ENCODE measurements around the gene ANTXRL. TPM values are rescaled to one million over a fixed set of nuclear protein-coding genes. Genes with fewer than 3 reads are reported as not detected.
A peak's percentile ranks its signal among the peaks of the same experiment; 100 is the strongest.

The ANTXRL gene
- total RNA-seq, 4 donors from 2014 or later, result not detected

DNA sequence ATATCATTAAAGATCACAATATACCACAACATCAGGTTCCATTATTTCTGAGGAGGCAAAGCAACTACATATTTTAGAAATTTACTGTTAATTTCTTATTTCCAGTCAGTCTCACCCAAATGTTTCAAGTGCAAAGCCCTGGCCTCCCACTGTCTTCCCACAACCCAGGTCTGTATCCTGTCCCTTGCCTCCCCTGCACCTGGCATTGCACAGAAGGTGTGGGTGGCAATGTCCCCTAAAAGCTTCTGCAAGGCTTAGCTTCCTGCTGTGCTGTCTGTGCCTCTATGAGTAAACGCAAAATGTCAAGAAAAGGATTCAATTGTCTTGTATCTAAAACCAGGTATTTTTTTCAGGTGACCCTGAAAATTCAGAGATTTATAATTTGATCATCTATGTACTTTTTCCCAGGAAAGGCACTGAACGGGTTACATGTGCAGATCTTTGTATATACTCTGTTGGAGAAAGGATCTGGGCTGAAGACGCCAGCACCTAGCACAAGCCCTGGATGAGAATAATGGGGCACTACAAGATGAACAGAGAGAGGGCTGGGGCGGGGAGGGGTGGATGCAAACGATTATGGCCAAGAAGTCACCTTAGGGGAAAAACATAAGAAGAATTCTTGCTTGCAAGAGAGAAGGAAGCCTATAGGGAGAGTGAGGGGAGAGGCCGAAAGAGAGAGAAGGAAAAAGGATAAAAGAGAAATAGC lies 3.1 kb upstream of the ANTXRL start:
- TF ChIP-seq, protein P1, sequence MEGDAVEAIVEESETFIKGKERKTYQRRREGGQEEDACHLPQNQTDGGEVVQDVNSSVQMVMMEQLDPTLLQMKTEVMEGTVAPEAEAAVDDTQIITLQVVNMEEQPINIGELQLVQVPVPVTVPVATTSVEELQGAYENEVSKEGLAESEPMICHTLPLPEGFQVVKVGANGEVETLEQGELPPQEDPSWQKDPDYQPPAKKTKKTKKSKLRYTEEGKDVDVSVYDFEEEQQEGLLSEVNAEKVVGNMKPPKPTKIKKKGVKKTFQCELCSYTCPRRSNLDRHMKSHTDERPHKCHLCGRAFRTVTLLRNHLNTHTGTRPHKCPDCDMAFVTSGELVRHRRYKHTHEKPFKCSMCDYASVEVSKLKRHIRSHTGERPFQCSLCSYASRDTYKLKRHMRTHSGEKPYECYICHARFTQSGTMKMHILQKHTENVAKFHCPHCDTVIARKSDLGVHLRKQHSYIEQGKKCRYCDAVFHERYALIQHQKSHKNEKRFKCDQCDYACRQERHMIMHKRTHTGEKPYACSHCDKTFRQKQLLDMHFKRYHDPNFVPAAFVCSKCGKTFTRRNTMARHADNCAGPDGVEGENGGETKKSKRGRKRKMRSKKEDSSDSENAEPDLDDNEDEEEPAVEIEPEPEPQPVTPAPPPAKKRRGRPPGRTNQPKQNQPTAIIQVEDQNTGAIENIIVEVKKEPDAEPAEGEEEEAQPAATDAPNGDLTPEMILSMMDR (IDR thresholded peaks at IDR 0.05), result no peak
- TF ChIP-seq POLR2A (IDR thresholded peaks at IDR 0.05), result no peak
- intact Hi-C loops (cut with DNase I), result loop anchor here (5.0 kb wide), 1 partner anchor 1099 kb away; the partner anchor contains the start of gene ZNF488
- DNase-seq, result no peak
- no peaks in the 10 kb centered on the region for H3K9me3 ChIP-seq
- H3K36me3 ChIP-seq, result no peaks in the 10 kb centered on the region
- H3K4me3 ChIP-seq, result peak overlapping the region; percentile 61 to 93 (median 70)
- H3K27ac ChIP-seq, result peak overlapping the region in 3 of 4 donors; percentile 84 to 90 (median 88)
- peaks cover 18 to 32% (median 21%) of the 10 kb centered on the region in 3 donors for H3K4me1 ChIP-seq
- 36 to 40% methylated on average over 6 of the region's 6 CpGs for WGBS, 2 donors
- H3K27me3 ChIP-seq, result peaks cover 0 to 7% (median 0%) of the 10 kb centered on the region in 4 donors

- no peaks in the 10 kb centered on the region for H3K9me3 ChIP-seq
- DNase-seq, result peak; percentile 21
- WGBS, 2 donors, result 4% methylated on average over 13 to 14 of the region's 82 CpGs
- peak overlapping the region; percentile 61 to 93 (median 70) for H3K4me3 ChIP-seq
- intact Hi-C loops (cut with DNase I), result loop anchor here (5.0 kb wide), 1 partner anchor 1098 kb away; the partner anchor contains the start of gene ZNF488
- TF ChIP-seq, protein P1 (IDR thresholded peaks at IDR 0.05), result peak in 1 of 6 experiments; percentile 9
- TF ChIP-seq POLR2A (IDR thresholded peaks at IDR 0.05), result peak in 2 of 4 donors; percentile 47 to 59
- peaks cover 0 to 7% (median 0%) of the 10 kb centered on the region in 4 donors for H3K27me3 ChIP-seq
- H3K4me1 ChIP-seq, result peaks cover 18 to 32% (median 21%) of the 10 kb centered on the region in 3 donors
- peak overlapping the region; percentile 84 to 91 (median 89) for H3K27ac ChIP-seq
- H3K36me3 ChIP-seq, result no peaks in the 10 kb centered on the region
These were observed 2.2 kb upstream of the ANTXRL start for GRCh38 chr10:46284286-46285229.

GRCh38 chr10:46285300-46285699 lies 1.5 kb upstream of the ANTXRL start:
- intact Hi-C loops (cut with DNase I), result no loop called here

GRCh38 chr10:46285966-46286620 lies 704 bp upstream of the ANTXRL start:
- no peak overlapping the region for H3K27ac ChIP-seq
- intact Hi-C loops (cut with DNase I), result no loop called here

More at GRCh38 chr10:46285300-46285699, 1.5 kb upstream of the ANTXRL start:
- Histone ChIP-seq H3K36me3 (no peaks in the 10 kb centered on the region), H3K27me3 (peaks cover 0 to 7% (median 0%) of the 10 kb centered on the region in 4 donors), H3K27ac (peak overlapping the region in 3 of 4 donors; percentile 84 to 90 (median 88)), H3K9me3 (no peaks in the 10 kb centered on the region), H3K4me1 (peaks cover 18 to 32% (median 21%) of the 10 kb centered on the region in 3 donors), H3K4me3 (peak overlapping the region; percentile 61 to 93 (median 70))
- TF ChIP-seq, protein P1 (IDR thresholded peaks at IDR 0.05), result no peak
- TF ChIP-seq POLR2A (IDR thresholded peaks at IDR 0.05), result no peak
- WGBS, 2 donors, result 32 to 36% methylated on average over 3 of the region's 3 CpGs
- no peak for DNase-seq

More at GRCh38 chr10:46285966-46286620, 704 bp upstream of the ANTXRL start:
- Histone ChIP-seq H3K9me3 (no peaks in the 10 kb centered on the region), H3K27me3 (peaks cover 0 to 7% (median 0%) of the 10 kb centered on the region in 4 donors), H3K4me1 (peaks cover 18 to 32% (median 21%) of the 10 kb centered on the region in 3 donors), H3K4me3 (no peak overlapping the region), H3K36me3 (no peaks in the 10 kb centered on the region)
- DNase-seq, result no peak
- WGBS, 2 donors, result 96 to 97% methylated on average over 3 of the region's 5 CpGs
- TF ChIP-seq POLR2A (IDR thresholded peaks at IDR 0.05), result no peak
- TF ChIP-seq, protein P1 (IDR thresholded peaks at IDR 0.05), result no peak

All from esophagus squamous epithelium (tissue), 5 donors.